CD4-positive, CD25-positive, alpha-beta regulatory T cell (primary cell): ENCODE measurements around the gene POLR2A. TPM values are rescaled to one million over a fixed set of nuclear protein-coding genes. Genes with fewer than 3 reads are reported as not detected.

Experiments
- ATAC-seq, 2 donors: fragments of 150-1000 bp; cut with Tn5 transposase; one replicate each; pipeline ENCODE4 v1.10.0; 2021; ENCODE audit warnings: low read depth in 2 of 2, moderate number of reproducible peaks in 2 of 2, moderate library complexity in 1 of 2
- DNase-seq, 3 donors: peaks; one replicate each; pipeline versions ENCODE4 v3.0.0 to v3.0.0-alpha.2; 2012 to 2022; ENCODE audit warnings: mixed read lengths in 1 of 3
- H3K27ac ChIP-seq: one replicate; pipeline ENCODE4 v1.7.0; 2013; ENCODE audit warnings: mild to moderate bottlenecking, low read length; ENCODE audit not compliant: insufficient read depth, poor library complexity, severe bottlenecking
- H3K27me3 ChIP-seq: one replicate; pipeline ENCODE4 v1.7.0; 2013; ENCODE audit warnings: low read length; ENCODE audit not compliant: control insufficient read depth, insufficient read depth
- H3K36me3 ChIP-seq: one replicate; pipeline ENCODE4 v1.7.0; 2013; ENCODE audit warnings: mild to moderate bottlenecking, low read length, moderate library complexity; ENCODE audit not compliant: control insufficient read depth, insufficient read depth
- H3K4me1 ChIP-seq: 2 replicates; pipeline ENCODE4 v1.7.0; 2013; ENCODE audit warnings: mild to moderate bottlenecking, low read length; ENCODE audit not compliant: insufficient read depth, control insufficient read depth, poor library complexity, severe bottlenecking
- H3K4me3 ChIP-seq: one replicate; pipeline ENCODE4 v1.7.0; 2013; ENCODE audit warnings: low read depth, mild to moderate bottlenecking, low read length, moderate library complexity
- H3K9me3 ChIP-seq, 2 experiments: 1 replicate in 1 of 2; 2 replicates in 1 of 2; pipeline ENCODE4 v1.7.0; 2013; ENCODE audit warnings: low read length in 2 of 2, mild to moderate bottlenecking in 1 of 2, moderate library complexity in 1 of 2; ENCODE audit not compliant: control insufficient read depth in 2 of 2
- H3K27ac Mint-ChIP-seq, 3 donors: one replicate each; pipeline ENCODE4 v1.8.0; 2020 to 2022; ENCODE audit warnings: mild to moderate bottlenecking in 3 of 3, mixed read lengths in 3 of 3, moderate library complexity in 2 of 3
- H3K27me3 Mint-ChIP-seq: one replicate; pipeline ENCODE4 v1.8.0; 2022; ENCODE audit warnings: mild to moderate bottlenecking, mixed read lengths
- H3K36me3 Mint-ChIP-seq: one replicate; pipeline ENCODE4 v1.8.0; 2020; ENCODE audit warnings: mixed read lengths
- H3K4me1 Mint-ChIP-seq, 4 donors: one replicate each; pipeline ENCODE4 v1.8.0; 2020 to 2022; ENCODE audit warnings: mixed read lengths in 4 of 4, mild to moderate bottlenecking in 1 of 4
- H3K4me3 Mint-ChIP-seq, 4 donors: one replicate each; pipeline ENCODE4 v1.8.0; 2020 to 2022; ENCODE audit warnings: mild to moderate bottlenecking in 4 of 4, mixed read lengths in 4 of 4, moderate library complexity in 3 of 4
- H3K9me3 Mint-ChIP-seq, 7 donors: one replicate each; pipeline ENCODE4 v1.8.0; 2020 to 2022; ENCODE audit warnings: mixed read lengths in 7 of 7, mild to moderate bottlenecking in 3 of 7, moderate library complexity in 2 of 7
- polyA plus RNA-seq, 4 donors: library from polyadenylated mRNA; unstranded; fragments of 300-500 nt; fragmentation: Illumina TruSeq; gene quantifications; one replicate each; pipeline ENCODE4 v1.2.3, GENCODE V29; 2021
- total RNA-seq: library from RNA; stranded (reverse); gene quantifications from one replicate; pipeline ENCODE4 v1.2.3, GENCODE V29; 2022

POLR2A gene
- total and polyA plus RNA-seq, 5 donors from 2014 or later = 32.3 to 568 (median 41.0) TPM

GRCh38 chr17:7463372-7463846 lies 20.8 kb upstream of the POLR2A start:
- no peaks in the 10 kb centered on the region for H3K9me3 ChIP-seq
- ATAC-seq = no peak
- H3K27me3 ChIP-seq = no peaks in the 10 kb centered on the region
- Mint-ChIP-seq H3K9me3 (no peaks in the 10 kb centered on the region), H3K27me3 (no peaks in the 10 kb centered on the region), H3K4me3 (no peak overlapping the region), H3K4me1 (peaks cover 7 to 18% (median 9%) of the 10 kb centered on the region in 4 donors), H3K27ac (no peak overlapping the region), H3K36me3 (peaks cover 14% of the 10 kb centered on the region)
- H3K4me3 ChIP-seq = no peak overlapping the region
- peaks cover 32% of the 10 kb centered on the region for H3K36me3 ChIP-seq
- H3K4me1 ChIP-seq = no peaks in the 10 kb centered on the region
- DNase-seq = no peak
- no peak overlapping the region for H3K27ac ChIP-seq

- Mint-ChIP-seq H3K4me3 (no peak overlapping the region), H3K27ac (peak overlapping the region in 1 of 3 donors; percentile 83), H3K4me1 (peaks cover 5 to 20% (median 9%) of the 10 kb centered on the region in 4 donors), H3K36me3 (peaks cover 14% of the 10 kb centered on the region), H3K9me3 (no peaks in the 10 kb centered on the region), H3K27me3 (no peaks in the 10 kb centered on the region)
- DNase-seq = no peak
- Histone ChIP-seq H3K27ac (no peak overlapping the region), H3K9me3 (no peaks in the 10 kb centered on the region), H3K4me1 (no peaks in the 10 kb centered on the region), H3K4me3 (no peak overlapping the region), H3K27me3 (no peaks in the 10 kb centered on the region), H3K36me3 (peaks cover 36% of the 10 kb centered on the region)
- no peak for ATAC-seq
Observed at GRCh38 chr17:7464081-7464480, 20.1 kb upstream of the POLR2A start.

GRCh38 chr17:7465597-7466275 lies 18.4 kb upstream of the POLR2A start:
- Mint-ChIP-seq H3K36me3 (peaks cover 14% of the 10 kb centered on the region), H3K27me3 (no peaks in the 10 kb centered on the region), H3K27ac (no peak overlapping the region), H3K9me3 (no peaks in the 10 kb centered on the region), H3K4me3 (no peak overlapping the region), H3K4me1 (peaks cover 0 to 22% (median 2%) of the 10 kb centered on the region in 4 donors)
- H3K9me3 ChIP-seq = no peaks in the 10 kb centered on the region
- H3K36me3 ChIP-seq = peaks cover 36% of the 10 kb centered on the region
- no peak overlapping the region for H3K27ac ChIP-seq
- ATAC-seq = no peak
- H3K27me3 ChIP-seq = no peaks in the 10 kb centered on the region
- no peak for DNase-seq
- no peak overlapping the region for H3K4me3 ChIP-seq
- H3K4me1 ChIP-seq = no peaks in the 10 kb centered on the region

- peaks cover 36% of the 10 kb centered on the region for H3K36me3 ChIP-seq
- no peaks in the 10 kb centered on the region for H3K4me1 ChIP-seq
- H3K4me1 Mint-ChIP-seq = peaks cover 0 to 25% (median 3%) of the 10 kb centered on the region in 4 donors
- H3K4me3 ChIP-seq = no peak overlapping the region
- H3K4me3 Mint-ChIP-seq = no peak overlapping the region
- H3K9me3 Mint-ChIP-seq = no peaks in the 10 kb centered on the region
- no peak overlapping the region for H3K27ac Mint-ChIP-seq
- no peak for DNase-seq
- no peak for ATAC-seq
- H3K9me3 ChIP-seq = no peaks in the 10 kb centered on the region
- no peak overlapping the region for H3K27ac ChIP-seq
- no peaks in the 10 kb centered on the region for H3K27me3 Mint-ChIP-seq
- H3K36me3 Mint-ChIP-seq = peaks cover 10% of the 10 kb centered on the region
- no peaks in the 10 kb centered on the region for H3K27me3 ChIP-seq
Observed at GRCh38 chr17:7466318-7466638, 17.9 kb upstream of the POLR2A start.

GRCh38 chr17:7466639-7467341 lies 17.4 kb upstream of the POLR2A start:
- Mint-ChIP-seq H3K27ac (peak overlapping the region in 1 of 3 donors; percentile 75), H3K4me3 (no peak overlapping the region), H3K27me3 (peaks cover 1% of the 10 kb centered on the region), H3K9me3 (no peaks in the 10 kb centered on the region), H3K4me1 (peaks cover 0 to 29% (median 8%) of the 10 kb centered on the region in 4 donors), H3K36me3 (peaks cover 8% of the 10 kb centered on the region)
- no peaks in the 10 kb centered on the region for H3K9me3 ChIP-seq
- H3K27me3 ChIP-seq = no peaks in the 10 kb centered on the region
- peaks cover 36% of the 10 kb centered on the region for H3K36me3 ChIP-seq
- DNase-seq (no peak), ATAC-seq (peak in 1 of 2 donors; percentile 14)
- no peaks in the 10 kb centered on the region for H3K4me1 ChIP-seq
- no peak overlapping the region for H3K4me3 ChIP-seq
- no peak overlapping the region for H3K27ac ChIP-seq

- Mint-ChIP-seq H3K4me3 (no peak overlapping the region), H3K9me3 (no peaks in the 10 kb centered on the region), H3K4me1 (peaks cover 0 to 36% (median 11%) of the 10 kb centered on the region in 4 donors), H3K36me3 (peaks cover 8% of the 10 kb centered on the region), H3K27me3 (peaks cover 4% of the 10 kb centered on the region), H3K27ac (no peak overlapping the region)
- no peak for ATAC-seq
- DNase-seq = no peak
- no peak overlapping the region for H3K4me3 ChIP-seq
- peaks cover 36% of the 10 kb centered on the region for H3K36me3 ChIP-seq
- H3K9me3 ChIP-seq = no peaks in the 10 kb centered on the region
- no peaks in the 10 kb centered on the region for H3K27me3 ChIP-seq
- H3K4me1 ChIP-seq = no peaks in the 10 kb centered on the region
- no peak overlapping the region for H3K27ac ChIP-seq
Observed at GRCh38 chr17:7467498-7467897, 16.7 kb upstream of the POLR2A start.

GRCh38 chr17:7468290-7468689 lies 15.9 kb upstream of the POLR2A start:
- H3K27me3 ChIP-seq = no peaks in the 10 kb centered on the region
- no peaks in the 10 kb centered on the region for H3K4me1 ChIP-seq
- no peaks in the 10 kb centered on the region for H3K9me3 ChIP-seq
- Mint-ChIP-seq H3K27me3 (peaks cover 4% of the 10 kb centered on the region), H3K4me3 (no peak overlapping the region), H3K9me3 (no peaks in the 10 kb centered on the region), H3K4me1 (peaks cover 0 to 37% (median 11%) of the 10 kb centered on the region in 4 donors), H3K36me3 (peaks cover 8% of the 10 kb centered on the region), H3K27ac (no peak overlapping the region)
- H3K36me3 ChIP-seq = peaks cover 33% of the 10 kb centered on the region
- no peak overlapping the region for H3K4me3 ChIP-seq
- no peak for ATAC-seq
- DNase-seq = no peak
- no peak overlapping the region for H3K27ac ChIP-seq
